ENCODE data around the gene TCF19.
"Not testable (repeated sequence)": the region's sequence is repeated elsewhere in the genome, so short reads cannot be mapped to it uniquely, and the experiment has no call there.

TCF19 gene

GRCh38 chr6:31163922-31164321 is 5.5 kb downstream of the TCF19 start:
- no peak for FAIRE-seq

GRCh38 chr6:31164475-31165063 is 6.2 kb downstream of the TCF19 start:
- FAIRE-seq: not testable (repeated sequence)

GRCh38 chr6:31165064-31165832 is 6.9 kb downstream of the TCF19 start:
- FAIRE-seq: not testable (repeated sequence)

GRCh38 chr6:31165986-31166385 is 7.6 kb downstream of the TCF19 start:
- no peak for FAIRE-seq

GRCh38 chr6:31168606-31169005 is 10.2 kb downstream of the TCF19 start:
- no peak for FAIRE-seq

GRCh38 chr6:31169123-31169857 is 10.9 kb downstream of the TCF19 start:
- no peak for FAIRE-seq

- FAIRE-seq: not testable (repeated sequence)
Observed at GRCh38 chr6:31169858-31170599, 11.6 kb downstream of the TCF19 start.

- FAIRE-seq: no peak
Observed at GRCh38 chr6:31170600-31170881, 12.2 kb downstream of the TCF19 start, which contains the start of gene POU5F1. POU5F1 (minus strand) TSS chr6:31170682; CDS start chr6:31170620, 62 bp downstream.

GRCh38 chr6:31170987-31171671 is 12.7 kb downstream of the TCF19 start:
- FAIRE-seq: no peak

GRCh38 chr6:31171931-31172905 is 13.8 kb downstream of the TCF19 start:
- no peak for FAIRE-seq

- no peak for FAIRE-seq
Observed at GRCh38 chr6:31172973-31173384, 14.6 kb downstream of the TCF19 start.

- FAIRE-seq: no peak
Observed at GRCh38 chr6:31173406-31173805, 15.0 kb downstream of the TCF19 start.

- no peak for FAIRE-seq
Observed at GRCh38 chr6:31174378-31174777, 16.0 kb downstream of the TCF19 start.

- no peak for FAIRE-seq
Observed at GRCh38 chr6:31175971-31176370, 17.6 kb downstream of the TCF19 start.

- FAIRE-seq: no peak
Observed at GRCh38 chr6:31178143-31179041, 20.0 kb downstream of the TCF19 start.

GRCh38 chr6:31179042-31179386 is 20.6 kb downstream of the TCF19 start:
- FAIRE-seq: no peak

- FAIRE-seq: no peak
Observed at GRCh38 chr6:31179896-31180295, 21.5 kb downstream of the TCF19 start.

GRCh38 chr6:31180500-31180899 is 22.1 kb downstream of the TCF19 start:
- FAIRE-seq: no peak

- FAIRE-seq: not testable (repeated sequence)
Observed at GRCh38 chr6:31183287-31183686, 24.9 kb downstream of the TCF19 start.

GRCh38 chr6:31183859-31184258 is 25.5 kb downstream of the TCF19 start:
- FAIRE-seq: not testable (repeated sequence)

All from G401.6 (cell line).